Memory B cell (primary cell): Measurements from ENCODE around the gene HNRNPUL1.

Experiments
- ATAC-seq: fragments of 150-1000 bp; cut with Tn5 transposase; 2 replicates; pipeline ENCODE4 v1.10.0; 2021; ENCODE audit warnings: low read depth, mild to moderate bottlenecking, moderate library complexity
- DNase-seq, 2 donors: peaks; one replicate each; pipeline ENCODE4 v3.0.0; 2022; ENCODE audit warnings: low spot score in 2 of 2
- H3K27ac Mint-ChIP-seq: one replicate; pipeline ENCODE4 v1.8.0; 2022; ENCODE audit warnings: mild to moderate bottlenecking, moderate library complexity, mixed read lengths
- H3K27me3 Mint-ChIP-seq: one replicate; pipeline ENCODE4 v1.8.0; 2022; ENCODE audit warnings: mixed read lengths
- H3K36me3 Mint-ChIP-seq: one replicate; pipeline ENCODE4 v1.8.0; 2022; ENCODE audit warnings: mild to moderate bottlenecking, mixed read lengths
- H3K4me1 Mint-ChIP-seq: one replicate; pipeline ENCODE4 v1.8.0; 2022; ENCODE audit warnings: mixed read lengths
- H3K4me3 Mint-ChIP-seq: one replicate; pipeline ENCODE4 v1.8.0; 2022; ENCODE audit warnings: mild to moderate bottlenecking, moderate library complexity, mixed read lengths
- H3K9me3 Mint-ChIP-seq: one replicate; pipeline ENCODE4 v1.8.0; 2022; ENCODE audit warnings: mixed read lengths

Gene HNRNPUL1

GRCh38 chr19:41244117-41244516, 20.1 kb upstream of the HNRNPUL1 start:
- H3K9me3 Mint-ChIP-seq, result no peaks in the 10 kb centered on the region
- no peaks in the 10 kb centered on the region for H3K36me3 Mint-ChIP-seq
- H3K4me1 Mint-ChIP-seq, result no peaks in the 10 kb centered on the region
- no peak overlapping the region for H3K27ac Mint-ChIP-seq
- no peak for DNase-seq
- no peak for ATAC-seq
- no peak overlapping the region for H3K4me3 Mint-ChIP-seq
- H3K27me3 Mint-ChIP-seq, result peaks cover 10% of the 10 kb centered on the region

GRCh38 chr19:41245843-41246242, 18.3 kb upstream of the HNRNPUL1 start:
- DNase-seq, result no peak
- H3K9me3 Mint-ChIP-seq, result no peaks in the 10 kb centered on the region
- H3K4me1 Mint-ChIP-seq, result no peaks in the 10 kb centered on the region
- no peak overlapping the region for H3K27ac Mint-ChIP-seq
- no peaks in the 10 kb centered on the region for H3K27me3 Mint-ChIP-seq
- H3K4me3 Mint-ChIP-seq, result no peak overlapping the region
- no peaks in the 10 kb centered on the region for H3K36me3 Mint-ChIP-seq
- ATAC-seq, result no peak

GRCh38 chr19:41248895-41249294, 15.3 kb upstream of the HNRNPUL1 start:
- Mint-ChIP-seq H3K27ac (no peak overlapping the region), H3K4me3 (no peak overlapping the region), H3K27me3 (peaks cover 7% of the 10 kb centered on the region), H3K4me1 (no peaks in the 10 kb centered on the region), H3K9me3 (no peaks in the 10 kb centered on the region), H3K36me3 (no peaks in the 10 kb centered on the region)
- ATAC-seq (no peak), DNase-seq (no peak)

GRCh38 chr19:41249707-41250423, 14.3 kb upstream of the HNRNPUL1 start:
- Mint-ChIP-seq H3K27me3 (peaks cover 7% of the 10 kb centered on the region), H3K9me3 (no peaks in the 10 kb centered on the region), H3K4me3 (no peak overlapping the region), H3K36me3 (no peaks in the 10 kb centered on the region), H3K4me1 (no peaks in the 10 kb centered on the region), H3K27ac (no peak overlapping the region)
- ATAC-seq, result no peak
- DNase-seq, result no peak

GRCh38 chr19:41253660-41254059, 10.5 kb upstream of the HNRNPUL1 start:
- Mint-ChIP-seq H3K27me3 (peaks cover 7% of the 10 kb centered on the region), H3K4me3 (no peak overlapping the region), H3K36me3 (no peaks in the 10 kb centered on the region), H3K27ac (no peak overlapping the region), H3K4me1 (peaks cover 2% of the 10 kb centered on the region), H3K9me3 (no peaks in the 10 kb centered on the region)
- no peak for DNase-seq
- ATAC-seq, result no peak

GRCh38 chr19:41255171-41255570, 9.0 kb upstream of the HNRNPUL1 start:
- ATAC-seq (no peak), DNase-seq (no peak)
- no peaks in the 10 kb centered on the region for H3K9me3 Mint-ChIP-seq
- peaks cover 2% of the 10 kb centered on the region for H3K4me1 Mint-ChIP-seq
- H3K27me3 Mint-ChIP-seq, result peaks cover 7% of the 10 kb centered on the region
- H3K4me3 Mint-ChIP-seq, result no peak overlapping the region
- no peaks in the 10 kb centered on the region for H3K36me3 Mint-ChIP-seq
- no peak overlapping the region for H3K27ac Mint-ChIP-seq

- Mint-ChIP-seq H3K36me3 (peaks cover 2% of the 10 kb centered on the region), H3K27ac (peak overlapping the region; percentile 99), H3K4me1 (peaks cover 29% of the 10 kb centered on the region)
Observed at GRCh38 chr19:41261474-41262190, 2.5 kb upstream of the HNRNPUL1 start.

GRCh38 chr19:41263042-41263849, 926 bp upstream of the HNRNPUL1 start:
- peak overlapping the region; percentile 99 for H3K27ac Mint-ChIP-seq
- peaks cover 3% of the 10 kb centered on the region for H3K36me3 Mint-ChIP-seq
- no peaks in the 10 kb centered on the region for H3K27me3 Mint-ChIP-seq
- H3K4me1 Mint-ChIP-seq, result peaks cover 37% of the 10 kb centered on the region
- H3K4me3 Mint-ChIP-seq, result peak overlapping the region; percentile 97
- ATAC-seq (peak; percentile 34), DNase-seq (peak; percentile 77 to 81)
- H3K9me3 Mint-ChIP-seq, result no peaks in the 10 kb centered on the region

More at GRCh38 chr19:41261474-41262190, 2.5 kb upstream of the HNRNPUL1 start:
- DNase-seq (peak in 1 of 2 donors; percentile 15), ATAC-seq (no peak)
- peak overlapping the region; percentile 97 for H3K4me3 Mint-ChIP-seq
- H3K27me3 Mint-ChIP-seq, result no peaks in the 10 kb centered on the region
- H3K9me3 Mint-ChIP-seq, result no peaks in the 10 kb centered on the region

- H3K36me3 Mint-ChIP-seq, result peaks cover 3% of the 10 kb centered on the region
- H3K27ac Mint-ChIP-seq, result peak overlapping the region; percentile 99
- peaks cover 37% of the 10 kb centered on the region for H3K4me1 Mint-ChIP-seq
- H3K4me3 Mint-ChIP-seq, result peak overlapping the region; percentile 97
- DNase-seq, result no peak
- no peaks in the 10 kb centered on the region for H3K27me3 Mint-ChIP-seq
- ATAC-seq, result no peak
- H3K9me3 Mint-ChIP-seq, result no peaks in the 10 kb centered on the region
Observed at GRCh38 chr19:41264581-41265394, 616 bp downstream of the HNRNPUL1 start.

GRCh38 chr19:41265395-41266153, 1.4 kb downstream of the HNRNPUL1 start:
- H3K36me3 Mint-ChIP-seq, result peaks cover 3% of the 10 kb centered on the region
- H3K27ac Mint-ChIP-seq, result peak overlapping the region; percentile 99
- ATAC-seq, result no peak
- H3K9me3 Mint-ChIP-seq, result no peaks in the 10 kb centered on the region
- peak overlapping the region; percentile 97 for H3K4me3 Mint-ChIP-seq
- peaks cover 37% of the 10 kb centered on the region for H3K4me1 Mint-ChIP-seq
- peak in 1 of 2 donors; percentile 22 for DNase-seq
- H3K27me3 Mint-ChIP-seq, result no peaks in the 10 kb centered on the region

- no peak for DNase-seq
- Mint-ChIP-seq H3K27me3 (no peaks in the 10 kb centered on the region), H3K27ac (no peak overlapping the region), H3K9me3 (no peaks in the 10 kb centered on the region), H3K36me3 (peaks cover 21% of the 10 kb centered on the region), H3K4me3 (no peak overlapping the region), H3K4me1 (peaks cover 27% of the 10 kb centered on the region)
- ATAC-seq, result no peak
Observed at GRCh38 chr19:41269055-41269454, 4.9 kb downstream of the HNRNPUL1 start.

GRCh38 chr19:41269571-41269970, 5.4 kb downstream of the HNRNPUL1 start:
- H3K27me3 Mint-ChIP-seq, result no peaks in the 10 kb centered on the region
- H3K4me3 Mint-ChIP-seq, result no peak overlapping the region
- DNase-seq (no peak), ATAC-seq (no peak)
- H3K9me3 Mint-ChIP-seq, result no peaks in the 10 kb centered on the region
- H3K36me3 Mint-ChIP-seq, result peaks cover 22% of the 10 kb centered on the region
- no peak overlapping the region for H3K27ac Mint-ChIP-seq
- H3K4me1 Mint-ChIP-seq, result peaks cover 27% of the 10 kb centered on the region

- Mint-ChIP-seq H3K9me3 (no peaks in the 10 kb centered on the region), H3K36me3 (peaks cover 36% of the 10 kb centered on the region), H3K4me3 (no peak overlapping the region), H3K27ac (peak overlapping the region; percentile 56), H3K4me1 (peaks cover 4% of the 10 kb centered on the region), H3K27me3 (no peaks in the 10 kb centered on the region)
- DNase-seq, result no peak
- ATAC-seq, result no peak
Observed at GRCh38 chr19:41273076-41273475, 8.9 kb downstream of the HNRNPUL1 start.
